ENCODE results near the gene SH3RF3. TPM values are rescaled to one million over a fixed set of nuclear protein-coding genes. Genes with fewer than 3 reads are reported as not detected.

SH3RF3 gene
- total RNA-seq, 1 experiment from 2014 or later: not detected

- Histone ChIP-seq H3K27me3 (ENCODE audit: insufficient read depth, low read length) (no peaks in the 10 kb centered on the region), H3K79me2 (ENCODE audit: insufficient read depth, low read length) (no peaks in the 10 kb centered on the region), H3K9me2 (ENCODE audit: insufficient read depth) (no peaks in the 10 kb centered on the region), H3K4me1 (ENCODE audit: control insufficient read depth in 1 of 2, insufficient read depth in 2 of 2, low read length in 2 of 2) (no peaks in the 10 kb centered on the region), H3K27ac (ENCODE audit: low read depth, low read length) (no peak overlapping the region), H3K36me3 (ENCODE audit: control insufficient read depth in 1 of 2, insufficient read depth in 2 of 2, low read length in 2 of 2) (no peaks in the 10 kb centered on the region), H4K20me1 (ENCODE audit: insufficient read depth) (no peaks in the 10 kb centered on the region), H3K4me3 (replicated peaks in 1 of 2; ENCODE audit: low read depth in 1 of 2, low read length in 2 of 2) (no peak overlapping the region), H3K9ac (ENCODE audit: low read length) (no peak overlapping the region), H3K4me2 (ENCODE audit: low read length) (no peak overlapping the region), H2AFZ (ENCODE audit: low read depth, low read length, poor library complexity, severe bottlenecking) (no peak overlapping the region), H3K9me3 (ENCODE audit: control insufficient read depth in 1 of 2, insufficient read depth in 1 of 2, low read depth in 1 of 2, low read length in 2 of 2) (no peaks in the 10 kb centered on the region)
- ChIA-PET POLR2A (no interaction called here), CTCF (no interaction called here), RAD21 (ENCODE audit: low non-redundant PET in 1 of 2, low total read pairs in 2 of 2, uncharacterized antibody in 2 of 2, unreplicated experiment in 2 of 2) (no interaction called here)
- TF ChIP-seq EZH2 (IDR thresholded peaks at IDR 0.05): no peak
- TF ChIP-seq CBX3 (IDR thresholded peaks at IDR 0.05; ENCODE audit: low read depth): no peak
- no peak for TF ChIP-seq EZH2phosphoT487 (IDR thresholded peaks at IDR 0.05; ENCODE audit: borderline replicate concordance)
- no peak for TF ChIP-seq POLR2A (IDR thresholded peaks at IDR 0.05; ENCODE audit: borderline replicate concordance, extremely low read depth, insufficient read depth, insufficient read length)
- no peak for TF ChIP-seq ATF3 (IDR thresholded peaks at IDR 0.05)
- BruUV-seq (replicated peaks): no TSS peak
- no peak for ATAC-seq
- intact Hi-C loops (cut with micrococcal nuclease): no loop called here
- DNase-seq (ENCODE audit: low read depth, low spot score): no peak
Observed at GRCh38 chr2:109480486-109481195, 351.6 kb downstream of the SH3RF3 start.

- H3K36me3 ChIP-seq (ENCODE audit: control insufficient read depth in 1 of 2, insufficient read depth in 2 of 2, low read length in 2 of 2): no peaks in the 10 kb centered on the region
- no peaks in the 10 kb centered on the region for H3K9me2 ChIP-seq (ENCODE audit: insufficient read depth)
- DNase-seq (ENCODE audit: low read depth, low spot score) (no peak), ATAC-seq (no peak)
- no peaks in the 10 kb centered on the region for H3K4me1 ChIP-seq (ENCODE audit: control insufficient read depth in 1 of 2, insufficient read depth in 2 of 2, low read length in 2 of 2)
- H3K4me3 ChIP-seq (replicated peaks in 1 of 2; ENCODE audit: low read depth in 1 of 2, low read length in 2 of 2): no peak overlapping the region
- RAD21 ChIA-PET (ENCODE audit: low non-redundant PET in 1 of 2, low total read pairs in 2 of 2, uncharacterized antibody in 2 of 2, unreplicated experiment in 2 of 2): no interaction called here
- H4K20me1 ChIP-seq (ENCODE audit: insufficient read depth): no peaks in the 10 kb centered on the region
- H3K9ac ChIP-seq (ENCODE audit: low read length): no peak overlapping the region
- H2AFZ ChIP-seq (ENCODE audit: low read depth, low read length, poor library complexity, severe bottlenecking): no peak overlapping the region
- H3K9me3 ChIP-seq (ENCODE audit: control insufficient read depth in 1 of 2, insufficient read depth in 1 of 2, low read depth in 1 of 2, low read length in 2 of 2): no peaks in the 10 kb centered on the region
- no peak overlapping the region for H3K4me2 ChIP-seq (ENCODE audit: low read length)
- H3K27ac ChIP-seq (ENCODE audit: low read depth, low read length): no peak overlapping the region
- CTCF ChIA-PET: no interaction called here
- no TSS peak for BruUV-seq (replicated peaks)
- H3K27me3 ChIP-seq (ENCODE audit: insufficient read depth, low read length): no peaks in the 10 kb centered on the region
- intact Hi-C loops (cut with micrococcal nuclease): no loop called here
- TF ChIP-seq ZNF274 (IDR thresholded peaks at IDR 0.05; ENCODE audit: low read depth, low read length): no peak
- TF ChIP-seq POLR2AphosphoS5 (IDR thresholded peaks at IDR 0.05; ENCODE audit: low read depth, low read length): no peak
- no peak for TF ChIP-seq ATF3 (IDR thresholded peaks at IDR 0.05)
- no peak for TF ChIP-seq CEBPB (IDR thresholded peaks at IDR 0.05; ENCODE audit: low read depth)
- TF ChIP-seq SP1 (IDR thresholded peaks at IDR 0.05; ENCODE audit: low read depth): no peak
- TF ChIP-seq JUND (IDR thresholded peaks at IDR 0.05): no peak
- no peak for TF ChIP-seq RAD21 (IDR thresholded peaks at IDR 0.05; ENCODE audit: low read depth)
- POLR2A ChIA-PET: no interaction called here
- no peaks in the 10 kb centered on the region for H3K79me2 ChIP-seq (ENCODE audit: insufficient read depth, low read length)
Observed at GRCh38 chr2:109481196-109481555, 352.2 kb downstream of the SH3RF3 start.

Data from HCT116 (cell line).